Measurements from ENCODE around the gene CDH23.

CDH23 gene

GRCh38 chr10:71440506-71441035 lies 43.9 kb downstream of the CDH23 start:
- DNase-seq (ENCODE audit: low spot score): no peak

GRCh38 chr10:71442000-71442399 lies 45.3 kb downstream of the CDH23 start:
- no peak for DNase-seq (ENCODE audit: low spot score)

GRCh38 chr10:71442859-71443570 lies 46.3 kb downstream of the CDH23 start:
- no peak for DNase-seq (ENCODE audit: low spot score)

GRCh38 chr10:71443676-71444075 lies 47.0 kb downstream of the CDH23 start:
- no peak for DNase-seq (ENCODE audit: low spot score)

GRCh38 chr10:71444284-71445054 lies 47.7 kb downstream of the CDH23 start:
- DNase-seq (ENCODE audit: low spot score): no peak

- no peak for DNase-seq (ENCODE audit: low spot score)
These were observed 51.0 kb downstream of the CDH23 start for GRCh38 chr10:71447676-71448075.

GRCh38 chr10:71448146-71448545 lies 51.4 kb downstream of the CDH23 start:
- no peak for DNase-seq (ENCODE audit: low spot score)

- no peak for DNase-seq (ENCODE audit: low spot score)
These were observed 52.3 kb downstream of the CDH23 start for GRCh38 chr10:71449026-71449425.

- no peak for DNase-seq (ENCODE audit: low spot score)
These were observed 55.0 kb downstream of the CDH23 start for GRCh38 chr10:71451754-71452153.

GRCh38 chr10:71453186-71453585 lies 56.5 kb downstream of the CDH23 start:
- DNase-seq (ENCODE audit: low spot score): no peak

- DNase-seq (ENCODE audit: low spot score): no peak
These were observed 57.6 kb downstream of the CDH23 start for GRCh38 chr10:71454347-71454746.

- DNase-seq (ENCODE audit: low spot score): no peak
These were observed 58.3 kb downstream of the CDH23 start for GRCh38 chr10:71455035-71455434.

- no peak for DNase-seq (ENCODE audit: low spot score)
These were observed 59.9 kb downstream of the CDH23 start for GRCh38 chr10:71456631-71457030.

- no peak for DNase-seq (ENCODE audit: low spot score)
These were observed 61.2 kb downstream of the CDH23 start for GRCh38 chr10:71457908-71458307.

- no peak for DNase-seq (ENCODE audit: low spot score)
These were observed 61.7 kb downstream of the CDH23 start for GRCh38 chr10:71458387-71458786.

- no peak for DNase-seq (ENCODE audit: low spot score)
These were observed 62.8 kb downstream of the CDH23 start for GRCh38 chr10:71459513-71459912.

- DNase-seq (ENCODE audit: low spot score): no peak
These were observed 63.9 kb downstream of the CDH23 start for GRCh38 chr10:71460615-71461014.

- no peak for DNase-seq (ENCODE audit: low spot score)
These were observed 64.7 kb downstream of the CDH23 start for GRCh38 chr10:71461457-71461856.

GRCh38 chr10:71462062-71462935 lies 65.6 kb downstream of the CDH23 start:
- no peak for DNase-seq (ENCODE audit: low spot score)

GRCh38 chr10:71463111-71463510 lies 66.4 kb downstream of the CDH23 start:
- DNase-seq (ENCODE audit: low spot score): no peak

GRCh38 chr10:71465551-71466252 lies 69.0 kb downstream of the CDH23 start:
- no peak for DNase-seq (ENCODE audit: low spot score)

- no peak for DNase-seq (ENCODE audit: low spot score)
These were observed 69.6 kb downstream of the CDH23 start for GRCh38 chr10:71466330-71466729.

Measured in COLO829 (cell line).